C4-2B (cell line): Measurements from ENCODE around the gene OTULINL.

Source experiments
- ZFX ChIP-seq: fragments of 450-650 bp; IDR thresholded peaks from 2 replicates; pipeline ENCODE4 v1.6.1; 2017
- TF ChIP-seq, protein P1 (sequence below): fragments of 450-650 bp; conservative IDR thresholded peaks from 2 replicates; pipeline ENCODE4 v1.5.1; 2017; ENCODE audit warnings: mild to moderate bottlenecking

DNA sequence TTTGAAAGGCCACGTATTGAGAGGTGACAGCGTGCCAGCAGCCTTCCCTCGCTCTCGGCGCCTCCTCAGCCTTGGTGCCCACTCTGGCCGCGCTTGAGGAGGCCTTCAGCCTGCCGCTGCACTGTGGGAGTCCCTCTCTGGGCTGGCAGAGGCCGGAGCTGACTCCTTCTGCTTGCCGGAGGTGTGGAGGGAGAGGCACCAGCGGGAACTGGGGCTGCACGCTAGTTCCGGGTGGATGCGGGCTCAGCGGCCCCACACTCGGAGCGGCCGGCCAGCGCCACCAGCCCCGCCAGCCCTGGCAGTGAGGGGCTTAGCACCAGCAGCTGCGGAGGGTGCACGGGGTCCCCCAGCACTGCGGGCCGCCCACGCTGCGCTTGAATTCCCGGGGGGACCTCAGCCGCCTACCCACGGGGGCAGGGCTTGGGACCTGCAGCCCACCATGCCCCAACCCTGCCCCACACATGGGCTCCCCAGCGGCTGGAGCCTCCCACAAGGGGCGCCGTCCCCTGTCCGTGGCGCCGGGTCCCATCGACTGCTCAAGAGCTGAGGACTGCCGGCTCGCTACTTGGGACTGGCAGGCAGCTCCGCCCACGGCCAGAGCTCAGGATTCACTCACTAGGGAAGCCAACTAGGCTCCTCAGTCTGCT is 4.4 kb upstream of the OTULINL start:
- TF ChIP-seq, protein P1, sequence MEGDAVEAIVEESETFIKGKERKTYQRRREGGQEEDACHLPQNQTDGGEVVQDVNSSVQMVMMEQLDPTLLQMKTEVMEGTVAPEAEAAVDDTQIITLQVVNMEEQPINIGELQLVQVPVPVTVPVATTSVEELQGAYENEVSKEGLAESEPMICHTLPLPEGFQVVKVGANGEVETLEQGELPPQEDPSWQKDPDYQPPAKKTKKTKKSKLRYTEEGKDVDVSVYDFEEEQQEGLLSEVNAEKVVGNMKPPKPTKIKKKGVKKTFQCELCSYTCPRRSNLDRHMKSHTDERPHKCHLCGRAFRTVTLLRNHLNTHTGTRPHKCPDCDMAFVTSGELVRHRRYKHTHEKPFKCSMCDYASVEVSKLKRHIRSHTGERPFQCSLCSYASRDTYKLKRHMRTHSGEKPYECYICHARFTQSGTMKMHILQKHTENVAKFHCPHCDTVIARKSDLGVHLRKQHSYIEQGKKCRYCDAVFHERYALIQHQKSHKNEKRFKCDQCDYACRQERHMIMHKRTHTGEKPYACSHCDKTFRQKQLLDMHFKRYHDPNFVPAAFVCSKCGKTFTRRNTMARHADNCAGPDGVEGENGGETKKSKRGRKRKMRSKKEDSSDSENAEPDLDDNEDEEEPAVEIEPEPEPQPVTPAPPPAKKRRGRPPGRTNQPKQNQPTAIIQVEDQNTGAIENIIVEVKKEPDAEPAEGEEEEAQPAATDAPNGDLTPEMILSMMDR = no peak
- no peak for TF ChIP-seq ZFX
